ENCODE results near the gene ABCG1.

The ABCG1 gene

GRCh38 chr21:42186591-42186990 is 32.3 kb upstream of the ABCG1 start:
- Histone ChIP-seq H3K27me3 (no peaks in the 10 kb centered on the region), H3K9me3 (no peaks in the 10 kb centered on the region), H3K4me3 (ENCODE audit: low read depth, low read length) (no peak overlapping the region), H3K4me1 (no peaks in the 10 kb centered on the region), H3K36me3 (no peaks in the 10 kb centered on the region)
- DNase-seq = no peak
- no peak for TF ChIP-seq CTCF (IDR thresholded peaks at IDR 0.05; ENCODE audit: low read depth, low read length)

- Histone ChIP-seq H3K27me3 (no peaks in the 10 kb centered on the region), H3K4me3 (ENCODE audit: low read depth, low read length) (no peak overlapping the region), H3K9me3 (no peaks in the 10 kb centered on the region), H3K36me3 (no peaks in the 10 kb centered on the region), H3K4me1 (no peaks in the 10 kb centered on the region)
- no peak for DNase-seq
- no peak for TF ChIP-seq CTCF (IDR thresholded peaks at IDR 0.05; ENCODE audit: low read depth, low read length)
These were observed 30.8 kb upstream of the ABCG1 start for GRCh38 chr21:42187976-42188653.

- TF ChIP-seq CTCF (IDR thresholded peaks at IDR 0.05; ENCODE audit: low read depth, low read length) = no peak
- H3K4me3 ChIP-seq (ENCODE audit: low read depth, low read length) = no peak overlapping the region
- H3K36me3 ChIP-seq = no peaks in the 10 kb centered on the region
- no peak for DNase-seq
- no peaks in the 10 kb centered on the region for H3K4me1 ChIP-seq
- H3K9me3 ChIP-seq = no peaks in the 10 kb centered on the region
- no peaks in the 10 kb centered on the region for H3K27me3 ChIP-seq
These were observed 30.3 kb upstream of the ABCG1 start for GRCh38 chr21:42188663-42189062.

GRCh38 chr21:42189431-42189830 is 29.5 kb upstream of the ABCG1 start:
- no peak overlapping the region for H3K4me3 ChIP-seq (ENCODE audit: low read depth, low read length)
- H3K27me3 ChIP-seq = no peaks in the 10 kb centered on the region
- no peaks in the 10 kb centered on the region for H3K9me3 ChIP-seq
- DNase-seq = no peak
- H3K4me1 ChIP-seq = no peaks in the 10 kb centered on the region
- no peaks in the 10 kb centered on the region for H3K36me3 ChIP-seq
- TF ChIP-seq CTCF (IDR thresholded peaks at IDR 0.05; ENCODE audit: low read depth, low read length) = no peak

GRCh38 chr21:42189860-42190485 is 29.0 kb upstream of the ABCG1 start:
- H3K36me3 ChIP-seq = no peaks in the 10 kb centered on the region
- TF ChIP-seq CTCF (IDR thresholded peaks at IDR 0.05; ENCODE audit: low read depth, low read length) = no peak
- H3K4me3 ChIP-seq (ENCODE audit: low read depth, low read length) = no peak overlapping the region
- no peaks in the 10 kb centered on the region for H3K4me1 ChIP-seq
- no peaks in the 10 kb centered on the region for H3K27me3 ChIP-seq
- DNase-seq = no peak
- no peaks in the 10 kb centered on the region for H3K9me3 ChIP-seq

GRCh38 chr21:42190486-42190863 is 28.5 kb upstream of the ABCG1 start:
- no peak overlapping the region for H3K4me3 ChIP-seq (ENCODE audit: low read depth, low read length)
- H3K36me3 ChIP-seq = no peaks in the 10 kb centered on the region
- no peaks in the 10 kb centered on the region for H3K4me1 ChIP-seq
- no peaks in the 10 kb centered on the region for H3K9me3 ChIP-seq
- TF ChIP-seq CTCF (IDR thresholded peaks at IDR 0.05; ENCODE audit: low read depth, low read length) = no peak
- DNase-seq = no peak
- H3K27me3 ChIP-seq = no peaks in the 10 kb centered on the region

Data from BE2C (cell line).